Neural cell (in vitro differentiated cells): ENCODE data around the gene FRMD4A. TPM values are rescaled to one million over a fixed set of nuclear protein-coding genes. Genes with fewer than 3 reads are reported as not detected.

Experiments used
- H2AFZ ChIP-seq: fragments of 200-600, 300-800 bp; sonication (generic), shearing (Covaris generic); 2 replicates; pipeline ENCODE4 v1.6.0; 2014; ENCODE audit warnings: low read depth, mild to moderate bottlenecking, antibody characterized with exemption, low read length, moderate library complexity
- H3F3A ChIP-seq: fragments of 200-600 bp; shearing (Covaris generic); 2 replicates; pipeline ENCODE4 v1.6.1; 2016; ENCODE audit warnings: mild to moderate bottlenecking, moderate library complexity, mixed read lengths, antibody characterized with exemption, low read length; ENCODE audit not compliant: insufficient read depth, poor library complexity, severe bottlenecking
- H3K27ac ChIP-seq: fragments of 200-600, 300-800 bp; sonication (generic), shearing (Covaris generic); 2 replicates; pipeline ENCODE4 v1.5.1; 2014; ENCODE audit warnings: mild to moderate bottlenecking, low read length, moderate library complexity
- H3K27me3 ChIP-seq: fragments of 300-800, 200-600 bp; sonication (generic), shearing (Covaris generic); 2 replicates; pipeline ENCODE4 v1.6.0; 2014; ENCODE audit warnings: mild to moderate bottlenecking, low read depth, low read length, moderate library complexity; ENCODE audit not compliant: insufficient read depth
- H3K36me3 ChIP-seq: fragments of 300-800, 200-600 bp; sonication (generic), shearing (Covaris generic); 2 replicates; pipeline ENCODE4 v1.5.1; 2014; ENCODE audit warnings: mild to moderate bottlenecking, antibody characterized with exemption, low read length, moderate library complexity; ENCODE audit not compliant: insufficient read depth
- H3K4me2 ChIP-seq: fragments of 300-800, 200-600 bp; sonication (generic), shearing (Covaris generic); 2 replicates; pipeline ENCODE4 v1.6.0; 2014; ENCODE audit warnings: mild to moderate bottlenecking, low read length
- H3K4me3 ChIP-seq: fragments of 300-800, 200-600 bp; sonication (generic), shearing (Covaris generic); 2 replicates; pipeline ENCODE4 v1.5.1; 2014; ENCODE audit warnings: mild to moderate bottlenecking, low read length, moderate library complexity
- H3K79me2 ChIP-seq: fragments of 200-600 bp; shearing (Covaris generic); replicated peaks from 2 replicates; pipeline ENCODE4 v1.6.0; 2014; ENCODE audit warnings: mild to moderate bottlenecking, low read length, moderate library complexity; ENCODE audit not compliant: insufficient read depth
- H3K9ac ChIP-seq: fragments of 300-800, 200-600 bp; sonication (generic), shearing (Covaris generic); 2 replicates; pipeline ENCODE4 v1.6.1; 2016; ENCODE audit warnings: mild to moderate bottlenecking, low read length, mixed read lengths
- H3K9me2 ChIP-seq: fragments of 200-600 bp; shearing (Covaris generic); 2 replicates; pipeline ENCODE4 v1.6.1; 2016; ENCODE audit warnings: mild to moderate bottlenecking, low read length, mixed read lengths; ENCODE audit not compliant: insufficient read depth
- H3K9me3 ChIP-seq: fragments of 200-600, 300-800 bp; sonication (generic), shearing (Covaris generic); 2 replicates; pipeline ENCODE4 v1.6.1; 2016; ENCODE audit warnings: mild to moderate bottlenecking, mixed run types, low read length, moderate library complexity, mixed read lengths
- H4K20me1 ChIP-seq: fragments of 200-600 bp; shearing (Covaris generic); 2 replicates; pipeline ENCODE4 v1.6.1; 2016; ENCODE audit warnings: mild to moderate bottlenecking, mixed run types; ENCODE audit not compliant: insufficient read depth
- CTCF ChIP-seq: fragments of 450-650 bp; IDR thresholded peaks from 2 replicates; pipeline ENCODE4 v1.5.1; 2014; ENCODE audit warnings: antibody characterized with exemption, mild to moderate bottlenecking, moderate library complexity; ENCODE audit not compliant: poor library complexity, severe bottlenecking
- EP300 ChIP-seq: fragments of 450-650 bp; conservative IDR thresholded peaks from 2 replicates; pipeline ENCODE4 v1.6.1; 2014; ENCODE audit warnings: antibody characterized with exemption, mild to moderate bottlenecking, moderate library complexity; ENCODE audit not compliant: poor library complexity, severe bottlenecking
- EZH2 ChIP-seq: fragments of 200-600, 300-800 bp; shearing (Covaris generic), sonication (generic); IDR thresholded peaks from 2 replicates; pipeline ENCODE4 v1.6.1; 2014; ENCODE audit warnings: antibody characterized with exemption, low read length, borderline replicate concordance, mild to moderate bottlenecking; ENCODE audit not compliant: insufficient read depth, poor library complexity, severe bottlenecking
- MXI1 ChIP-seq: fragments of 450-650 bp; conservative IDR thresholded peaks from 2 replicates; pipeline ENCODE4 v1.6.1; 2014; ENCODE audit warnings: antibody characterized with exemption, mild to moderate bottlenecking; ENCODE audit not compliant: poor library complexity, severe bottlenecking
- POLR2AphosphoS5 ChIP-seq: IDR thresholded peaks from 2 replicates; pipeline ENCODE4 v1.6.1; 2012
- RAD21 ChIP-seq: fragments of 450-650 bp; conservative IDR thresholded peaks from 2 replicates; pipeline ENCODE4 v1.6.1; 2014; ENCODE audit warnings: antibody characterized with exemption, mild to moderate bottlenecking, moderate library complexity
- SMC3 ChIP-seq: fragments of 450-650 bp; conservative IDR thresholded peaks from 2 replicates; pipeline ENCODE4 v1.6.1; 2014; ENCODE audit warnings: antibody characterized with exemption, mild to moderate bottlenecking, moderate library complexity; ENCODE audit not compliant: poor library complexity
- TAF1 ChIP-seq: IDR thresholded peaks from 2 replicates; pipeline ENCODE4 v1.6.1; 2012; ENCODE audit warnings: low read depth
- polyA plus RNA-seq: library from polyadenylated mRNA; depleted of rRNA; stranded (reverse); fragments of >200 nt; gene quantifications from 2 replicates; pipeline ENCODE4 v1.2.3, GENCODE V29; 2014
- TF ChIP-seq, protein P1 (sequence below): IDR thresholded peaks from 2 replicates; pipeline ENCODE4 v1.6.1; 2012; ENCODE audit warnings: borderline replicate concordance

Gene FRMD4A
- polyA plus RNA-seq, 1 donor from 2014 or later, result 36.5 TPM

- no peak overlapping the region for H3K27ac ChIP-seq
- no peak for TF ChIP-seq RAD21
- no peak for TF ChIP-seq EP300
- TF ChIP-seq, protein P1, sequence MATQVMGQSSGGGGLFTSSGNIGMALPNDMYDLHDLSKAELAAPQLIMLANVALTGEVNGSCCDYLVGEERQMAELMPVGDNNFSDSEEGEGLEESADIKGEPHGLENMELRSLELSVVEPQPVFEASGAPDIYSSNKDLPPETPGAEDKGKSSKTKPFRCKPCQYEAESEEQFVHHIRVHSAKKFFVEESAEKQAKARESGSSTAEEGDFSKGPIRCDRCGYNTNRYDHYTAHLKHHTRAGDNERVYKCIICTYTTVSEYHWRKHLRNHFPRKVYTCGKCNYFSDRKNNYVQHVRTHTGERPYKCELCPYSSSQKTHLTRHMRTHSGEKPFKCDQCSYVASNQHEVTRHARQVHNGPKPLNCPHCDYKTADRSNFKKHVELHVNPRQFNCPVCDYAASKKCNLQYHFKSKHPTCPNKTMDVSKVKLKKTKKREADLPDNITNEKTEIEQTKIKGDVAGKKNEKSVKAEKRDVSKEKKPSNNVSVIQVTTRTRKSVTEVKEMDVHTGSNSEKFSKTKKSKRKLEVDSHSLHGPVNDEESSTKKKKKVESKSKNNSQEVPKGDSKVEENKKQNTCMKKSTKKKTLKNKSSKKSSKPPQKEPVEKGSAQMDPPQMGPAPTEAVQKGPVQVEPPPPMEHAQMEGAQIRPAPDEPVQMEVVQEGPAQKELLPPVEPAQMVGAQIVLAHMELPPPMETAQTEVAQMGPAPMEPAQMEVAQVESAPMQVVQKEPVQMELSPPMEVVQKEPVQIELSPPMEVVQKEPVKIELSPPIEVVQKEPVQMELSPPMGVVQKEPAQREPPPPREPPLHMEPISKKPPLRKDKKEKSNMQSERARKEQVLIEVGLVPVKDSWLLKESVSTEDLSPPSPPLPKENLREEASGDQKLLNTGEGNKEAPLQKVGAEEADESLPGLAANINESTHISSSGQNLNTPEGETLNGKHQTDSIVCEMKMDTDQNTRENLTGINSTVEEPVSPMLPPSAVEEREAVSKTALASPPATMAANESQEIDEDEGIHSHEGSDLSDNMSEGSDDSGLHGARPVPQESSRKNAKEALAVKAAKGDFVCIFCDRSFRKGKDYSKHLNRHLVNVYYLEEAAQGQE, result no peak
- TF ChIP-seq TAF1, result no peak
- no peak for TF ChIP-seq CTCF
- TF ChIP-seq SMC3, result no peak
- TF ChIP-seq MXI1, result no peak
- no peak for TF ChIP-seq POLR2AphosphoS5
- TF ChIP-seq EZH2, result no peak
- H2AFZ ChIP-seq, result no peak overlapping the region
These were observed 421.0 kb downstream of the FRMD4A start for GRCh38 chr10:13909516-13910258.

GRCh38 chr10:13908475-13908874, 422.2 kb downstream of the FRMD4A start:
- no peaks in the 10 kb centered on the region for H3K36me3 ChIP-seq
- H3K4me2 ChIP-seq, result no peak overlapping the region
- H3K79me2 ChIP-seq, result no peaks in the 10 kb centered on the region
- no peak overlapping the region for H3K27ac ChIP-seq
- no peaks in the 10 kb centered on the region for H3K27me3 ChIP-seq
- H4K20me1 ChIP-seq, result no peaks in the 10 kb centered on the region
- no peak overlapping the region for H3K9ac ChIP-seq
- H3K4me3 ChIP-seq, result no peak overlapping the region
- no peaks in the 10 kb centered on the region for H3F3A ChIP-seq
- no peak overlapping the region for H2AFZ ChIP-seq
- no peaks in the 10 kb centered on the region for H3K9me2 ChIP-seq
- peaks cover 3% of the 10 kb centered on the region for H3K9me3 ChIP-seq
- TF ChIP-seq CTCF (no peak), TAF1 (no peak)
- TF ChIP-seq, protein P1, result no peak

More at GRCh38 chr10:13909516-13910258, 421.0 kb downstream of the FRMD4A start:
- peaks cover 3% of the 10 kb centered on the region for H3K9me3 ChIP-seq
- H3K9ac ChIP-seq, result no peak overlapping the region
- H3K36me3 ChIP-seq, result no peaks in the 10 kb centered on the region
- H3K4me3 ChIP-seq, result no peak overlapping the region
- no peaks in the 10 kb centered on the region for H3F3A ChIP-seq
- no peaks in the 10 kb centered on the region for H3K79me2 ChIP-seq
- no peak overlapping the region for H3K4me2 ChIP-seq
- H3K27me3 ChIP-seq, result no peaks in the 10 kb centered on the region
- H4K20me1 ChIP-seq, result no peaks in the 10 kb centered on the region
- H3K9me2 ChIP-seq, result no peaks in the 10 kb centered on the region
